Upper lobe of right lung (tissue), 1 donor: ENCODE data around the gene C11orf52. TPM values are rescaled to one million over a fixed set of nuclear protein-coding genes. Genes with fewer than 3 reads are reported as not detected.
A peak's percentile ranks its signal among the peaks of the same experiment; 100 is the strongest.
"Not testable (repeated sequence)": the region's sequence is repeated elsewhere in the genome, so short reads cannot be mapped to it uniquely, and the experiment has no call there.

Source experiments
- ATAC-seq: fragments of 200-7000 bp; cut with Tn5 transposase; one replicate; pipeline ENCODE4 v1.9.1; 2020; ENCODE audit warnings: mild to moderate bottlenecking, moderate library complexity
- DNase-seq: peaks from one replicate; pipeline ENCODE4 v3.0.0-alpha.2; 2020
- H3K27ac ChIP-seq: fragments of 200-600 bp; one replicate; pipeline ENCODE4 v1.8.0; 2022
- H3K27me3 ChIP-seq: fragments of 200-600 bp; one replicate; pipeline ENCODE4 v1.8.0; 2022; ENCODE audit warnings: mild to moderate bottlenecking
- H3K36me3 ChIP-seq: fragments of 200-600 bp; one replicate; pipeline ENCODE4 v1.8.0; 2022
- H3K4me1 ChIP-seq: fragments of 200-600 bp; one replicate; pipeline ENCODE4 v1.8.0; 2022
- H3K4me3 ChIP-seq: fragments of 200-600 bp; one replicate; pipeline ENCODE4 v1.8.0; 2022; ENCODE audit warnings: mild to moderate bottlenecking
- H3K9me3 ChIP-seq: fragments of 200-600 bp; one replicate; pipeline ENCODE4 v1.8.0; 2022
- CTCF ChIP-seq: fragments of 200-600 bp; IDR thresholded peaks from one replicate; pipeline ENCODE4 v1.8.0; 2022; ENCODE audit warnings: antibody characterized with exemption
- intact Hi-C: fragments of 100-400 bp; cut with DNase I; formaldehyde crosslinking; loops from one replicate; pipeline ENCODE4 v1.11.0; 2022
- total RNA-seq: library from RNA; stranded (reverse); fragmentation: NEBNext Ultra II Directional; extraction: Animal tissue kit (Norgen Biotek cat#: 25700); gene quantifications from one replicate; pipeline ENCODE4 v1.2.1, GENCODE V29; 2021
- donor health status: DM: no; HTN: yes; CAD: no; lungs with severe emphysema.

C11orf52 gene
- total RNA-seq, 1 donor from 2014 or later = 9.8 TPM

GRCh38 chr11:111930472-111930871 lies 11.8 kb downstream of the C11orf52 start:
- Histone ChIP-seq H3K9me3 (no peaks in the 10 kb centered on the region), H3K36me3 (no peaks in the 10 kb centered on the region), H3K27me3 (no peaks in the 10 kb centered on the region), H3K4me1 (peaks cover 18% of the 10 kb centered on the region), H3K4me3 (no peak overlapping the region), H3K27ac (no peak overlapping the region)
- TF ChIP-seq CTCF = no peak
- intact Hi-C loops = no loop called here
- ATAC-seq (no peak), DNase-seq (no peak)

GRCh38 chr11:111932611-111932950 lies 13.9 kb downstream of the C11orf52 start:
- Histone ChIP-seq H3K4me3 (no peak overlapping the region), H3K4me1 (peaks cover 23% of the 10 kb centered on the region), H3K36me3 (no peaks in the 10 kb centered on the region), H3K27me3 (no peaks in the 10 kb centered on the region), H3K27ac (no peak overlapping the region), H3K9me3 (no peaks in the 10 kb centered on the region)
- ATAC-seq = no peak
- no peak for DNase-seq
- TF ChIP-seq CTCF = no peak
- intact Hi-C loops = no loop called here

- ATAC-seq, H3K36me3 ChIP-seq, DNase-seq, H3K27me3 ChIP-seq, H3K9me3 ChIP-seq, H3K27ac ChIP-seq, H3K4me3 ChIP-seq, intact Hi-C loops: not testable (repeated sequence)
- H3K4me1 ChIP-seq = peaks cover 27% of the 10 kb centered on the region
Measured at GRCh38 chr11:111933176-111933575, 14.5 kb downstream of the C11orf52 start.

GRCh38 chr11:111933872-111934271 lies 15.2 kb downstream of the C11orf52 start:
- Histone ChIP-seq H3K9me3 (no peaks in the 10 kb centered on the region), H3K4me3 (no peak overlapping the region), H3K36me3 (no peaks in the 10 kb centered on the region), H3K27me3 (no peaks in the 10 kb centered on the region), H3K4me1 (peaks cover 34% of the 10 kb centered on the region), H3K27ac (no peak overlapping the region)
- no peak for TF ChIP-seq CTCF
- intact Hi-C loops = no loop called here
- no peak for ATAC-seq
- no peak for DNase-seq

GRCh38 chr11:111934306-111934705 lies 15.6 kb downstream of the C11orf52 start:
- Histone ChIP-seq H3K27ac (no peak overlapping the region), H3K36me3 (no peaks in the 10 kb centered on the region), H3K4me1 (peaks cover 34% of the 10 kb centered on the region), H3K27me3 (no peaks in the 10 kb centered on the region), H3K9me3 (no peaks in the 10 kb centered on the region), H3K4me3 (no peak overlapping the region)
- DNase-seq (no peak), ATAC-seq (no peak)
- no peak for TF ChIP-seq CTCF
- intact Hi-C loops = no loop called here

GRCh38 chr11:111935317-111936039 lies 16.8 kb downstream of the C11orf52 start:
- no peak for TF ChIP-seq CTCF
- intact Hi-C loops = no loop called here
- ATAC-seq = peak; percentile 48
- H3K9me3 ChIP-seq = no peaks in the 10 kb centered on the region
- no peak overlapping the region for H3K4me3 ChIP-seq
- peaks cover 34% of the 10 kb centered on the region for H3K4me1 ChIP-seq
- no peaks in the 10 kb centered on the region for H3K27me3 ChIP-seq
- H3K27ac ChIP-seq = peak overlapping the region; percentile 55
- no peak for DNase-seq
- no peaks in the 10 kb centered on the region for H3K36me3 ChIP-seq
